MM.1S (cell line): ENCODE results near the gene JAML.

Experiments used
- DNase-seq: peaks from one replicate; pipeline ENCODE4 v3.0.0-alpha.2; 2015
- H2AFZ ChIP-seq: fragments of 300-600 bp; sonication (generic); 2 replicates; pipeline ENCODE4 v1.6.0; 2016; ENCODE audit warnings: antibody characterized with exemption, low read length
- H3F3A ChIP-seq: fragments of 300-600 bp; sonication (generic); 2 replicates; pipeline ENCODE4 v1.6.1; 2016; ENCODE audit warnings: mild to moderate bottlenecking, antibody characterized with exemption, low read length, moderate library complexity, mixed read lengths; ENCODE audit not compliant: insufficient read depth
- H3K27ac ChIP-seq: fragments of 300-600 bp; sonication (generic); 2 replicates; pipeline ENCODE4 v1.5.1; 2016; ENCODE audit warnings: mild to moderate bottlenecking, low read length
- H3K27me3 ChIP-seq: fragments of 300-600 bp; sonication (generic); replicated peaks from 2 replicates; pipeline ENCODE4 v1.6.0; 2016; ENCODE audit warnings: low read length; ENCODE audit not compliant: insufficient read depth
- H3K36me3 ChIP-seq: fragments of 300-600 bp; sonication (generic); replicated peaks from 2 replicates; pipeline ENCODE4 v1.6.1; 2016; ENCODE audit warnings: mild to moderate bottlenecking, low read length, mixed read lengths; ENCODE audit not compliant: insufficient read depth
- H3K4me1 ChIP-seq: fragments of 300-600 bp; sonication (generic); 2 replicates; pipeline ENCODE4 v1.6.1; 2016; ENCODE audit warnings: low read length, mixed read lengths
- H3K4me2 ChIP-seq: fragments of 300-600 bp; sonication (generic); 2 replicates; pipeline ENCODE4 v1.6.0; 2016; ENCODE audit warnings: low read depth, low read length
- H3K4me3 ChIP-seq: fragments of 300-600 bp; sonication (generic); 2 replicates; pipeline ENCODE4 v1.5.1; 2016; ENCODE audit warnings: low read length, mixed read lengths
- H3K79me2 ChIP-seq: fragments of 300-600 bp; sonication (generic); 2 replicates; pipeline ENCODE4 v1.6.1; 2016; ENCODE audit warnings: mixed run types, low read length, mixed read lengths
- H3K9ac ChIP-seq: fragments of 300-600 bp; sonication (generic); 2 replicates; pipeline ENCODE4 v1.6.1; 2016; ENCODE audit warnings: low read length, mixed read lengths
- H3K9me2 ChIP-seq: fragments of 300-600 bp; sonication (generic); replicated peaks from 2 replicates; pipeline ENCODE4 v1.6.1; 2016; ENCODE audit warnings: mild to moderate bottlenecking, low read length, mixed read lengths; ENCODE audit not compliant: insufficient read depth
- H3K9me3 ChIP-seq: fragments of 300-600 bp; sonication (generic); replicated peaks from 2 replicates; pipeline ENCODE4 v1.6.1; 2016; ENCODE audit warnings: mild to moderate bottlenecking, low read length, mixed read lengths; ENCODE audit not compliant: insufficient read depth
- H4K20me1 ChIP-seq: fragments of 300-600 bp; sonication (generic); 2 replicates; pipeline ENCODE4 v1.6.1; 2016; ENCODE audit warnings: mild to moderate bottlenecking, low read length, moderate library complexity, mixed read lengths; ENCODE audit not compliant: insufficient read depth
- CTCF ChIP-seq: fragments of 300-600 bp; sonication (generic); IDR thresholded peaks from 2 replicates; pipeline ENCODE4 v1.5.1; 2016; ENCODE audit warnings: antibody characterized with exemption, low read length, mixed read lengths
- EZH2 ChIP-seq: fragments of 300-600 bp; sonication (generic); optimal IDR thresholded peaks from 2 replicates; pipeline ENCODE3; 2017; ENCODE audit warnings: low read depth, mild to moderate bottlenecking, antibody characterized with exemption, low read length, mixed read lengths
- EZH2phosphoT487 ChIP-seq: fragments of 300-600 bp; sonication (generic); IDR thresholded peaks from 2 replicates; pipeline ENCODE4 v1.6.1; 2018; ENCODE audit warnings: antibody characterized with exemption, low read length

Gene JAML

GRCh38 chr11:118148240-118148639 lies 76.6 kb downstream of the JAML start:
- Histone ChIP-seq H2AFZ (no peak overlapping the region), H3K27ac (no peak overlapping the region), H4K20me1 (no peaks in the 10 kb centered on the region), H3K27me3 (peaks cover 68% of the 10 kb centered on the region), H3F3A (no peaks in the 10 kb centered on the region), H3K9me2 (no peaks in the 10 kb centered on the region), H3K9me3 (no peaks in the 10 kb centered on the region), H3K79me2 (no peaks in the 10 kb centered on the region), H3K4me1 (no peaks in the 10 kb centered on the region; the same call in 1 of the 2 replicates), H3K9ac (no peak overlapping the region), H3K4me2 (no peak overlapping the region), H3K4me3 (no peak overlapping the region), H3K36me3 (no peaks in the 10 kb centered on the region)
- DNase-seq: no peak
- no peak for TF ChIP-seq EZH2phosphoT487
- TF ChIP-seq CTCF: no peak

- Histone ChIP-seq H3K9me3 (no peaks in the 10 kb centered on the region), H3F3A (no peaks in the 10 kb centered on the region), H3K79me2 (no peaks in the 10 kb centered on the region), H4K20me1 (no peaks in the 10 kb centered on the region), H3K4me1 (no peaks in the 10 kb centered on the region; the same call in 1 of the 2 replicates), H3K4me3 (no peak overlapping the region), H3K27me3 (peaks cover 68% of the 10 kb centered on the region), H3K36me3 (no peaks in the 10 kb centered on the region), H3K27ac (no peak overlapping the region), H2AFZ (no peak overlapping the region), H3K9me2 (no peaks in the 10 kb centered on the region), H3K9ac (no peak overlapping the region), H3K4me2 (no peak overlapping the region)
- no peak for DNase-seq
- TF ChIP-seq CTCF (no peak), EZH2 (no peak), EZH2phosphoT487 (no peak)
These were observed 77.3 kb downstream of the JAML start for GRCh38 chr11:118147502-118147901.

DNA sequence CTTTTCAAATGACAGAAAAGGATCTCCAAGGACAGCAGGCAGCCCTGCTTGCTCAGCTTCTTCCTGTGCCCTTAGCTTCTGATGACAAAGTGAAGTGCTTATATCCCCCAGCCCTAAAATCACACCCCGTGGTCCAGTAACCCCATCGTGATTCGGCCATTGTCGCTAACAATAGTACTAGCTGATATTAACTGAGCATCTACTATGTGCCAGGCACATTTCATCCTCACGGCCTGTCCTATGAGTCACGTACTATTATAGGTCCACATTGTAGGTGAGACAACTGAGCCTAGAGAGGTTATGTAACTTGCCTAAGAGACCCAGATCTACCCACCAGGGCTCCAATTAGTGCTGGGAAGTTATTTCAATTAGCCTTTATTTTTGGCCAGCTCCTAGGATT lies 78.3 kb downstream of the JAML start:
- Histone ChIP-seq H3K36me3 (no peaks in the 10 kb centered on the region), H3K4me1 (no peaks in the 10 kb centered on the region; the same call in 1 of the 2 replicates), H3K4me2 (no peak overlapping the region), H3K9ac (no peak overlapping the region), H3K9me3 (no peaks in the 10 kb centered on the region), H3K4me3 (no peak overlapping the region), H3K27me3 (peaks cover 68% of the 10 kb centered on the region), H3K9me2 (no peaks in the 10 kb centered on the region), H3F3A (no peaks in the 10 kb centered on the region), H3K79me2 (no peaks in the 10 kb centered on the region), H2AFZ (no peak overlapping the region), H3K27ac (no peak overlapping the region), H4K20me1 (no peaks in the 10 kb centered on the region)
- DNase-seq: no peak
- TF ChIP-seq CTCF (no peak), EZH2phosphoT487 (no peak), EZH2 (no peak)
